H9 (cell line): ENCODE data around the gene SPINT3. TPM values are rescaled to one million over a fixed set of nuclear protein-coding genes. Genes with fewer than 3 reads are reported as not detected.

ENCODE experiments used
- DNase-seq: peaks from one replicate; pipeline ENCODE4 v3.0.0-alpha.2; 2017
- H2AFZ ChIP-seq: one replicate; pipeline ENCODE4 v1.6.1; 2013; ENCODE audit warnings: mild to moderate bottlenecking, low read length, control low read depth, moderate library complexity
- H2AK5ac ChIP-seq: 2 replicates; pipeline ENCODE4 v1.6.1; 2013; ENCODE audit warnings: low read length, control low read depth, mixed read lengths; ENCODE audit not compliant: insufficient read length
- H2BK120ac ChIP-seq: one replicate; pipeline ENCODE4 v1.6.1; 2013; ENCODE audit warnings: low read depth, mild to moderate bottlenecking, low read length, control low read depth, inconsistent platforms; ENCODE audit not compliant: poor library complexity, severe bottlenecking
- H2BK12ac ChIP-seq: 2 replicates; pipeline ENCODE4 v1.6.1; 2013; ENCODE audit warnings: low read length, control low read depth, mixed read lengths, low read depth; ENCODE audit not compliant: insufficient read length
- H2BK15ac ChIP-seq: 2 replicates; pipeline ENCODE4 v1.6.1; 2013; ENCODE audit warnings: low read depth, low read length, control low read depth
- H2BK20ac ChIP-seq: one replicate; pipeline ENCODE4 v1.6.1; 2013; ENCODE audit warnings: low read depth, mild to moderate bottlenecking, low read length, control low read depth, inconsistent platforms; ENCODE audit not compliant: poor library complexity, severe bottlenecking
- H2BK5ac ChIP-seq: 2 replicates; pipeline ENCODE4 v1.6.1; 2013; ENCODE audit warnings: low read length, control low read depth, mixed read lengths; ENCODE audit not compliant: insufficient read length
- H3K14ac ChIP-seq: 2 replicates; pipeline ENCODE4 v1.6.1; 2013; ENCODE audit warnings: low read length, control low read depth; ENCODE audit not compliant: insufficient read depth
- H3K18ac ChIP-seq: 2 replicates; pipeline ENCODE4 v1.6.1; 2013; ENCODE audit warnings: low read depth, mild to moderate bottlenecking, mixed read lengths, low read length, control low read depth; ENCODE audit not compliant: insufficient read length
- H3K23ac ChIP-seq: 2 replicates; pipeline ENCODE4 v1.6.1; 2013; ENCODE audit warnings: low read length, control low read depth, mixed read lengths, low read depth; ENCODE audit not compliant: insufficient read length
- H3K23me2 ChIP-seq: 2 replicates; pipeline ENCODE4 v1.6.1; 2013; ENCODE audit warnings: low read depth, mild to moderate bottlenecking, mixed read lengths, low read length, control low read depth; ENCODE audit not compliant: insufficient read length, poor library complexity, severe bottlenecking
- H3K27ac ChIP-seq: 2 replicates; pipeline ENCODE4 v1.5.1; 2013; ENCODE audit warnings: low read length, control low read depth, mixed read lengths, low read depth; ENCODE audit not compliant: insufficient read length
- H3K27me3 ChIP-seq: 2 replicates; pipeline ENCODE4 v1.6.1; 2013; ENCODE audit warnings: low read length, control low read depth, inconsistent platforms; ENCODE audit not compliant: insufficient read depth
- H3K4ac ChIP-seq: 2 replicates; pipeline ENCODE4 v1.6.1; 2013; ENCODE audit warnings: low read depth, mild to moderate bottlenecking, control low read depth, inconsistent platforms, low read length, moderate library complexity
- H3K4me1 ChIP-seq: 2 replicates; pipeline ENCODE4 v1.6.1; 2013; ENCODE audit warnings: low read length, control low read depth, inconsistent platforms; ENCODE audit not compliant: insufficient read depth
- H3K4me2 ChIP-seq: 2 replicates; pipeline ENCODE4 v1.6.1; 2013; ENCODE audit warnings: low read length, control low read depth, mixed read lengths; ENCODE audit not compliant: insufficient read length, insufficient read depth
- H3K56ac ChIP-seq: 2 replicates; pipeline ENCODE4 v1.6.1; 2013; ENCODE audit warnings: low read depth, mild to moderate bottlenecking, mixed read lengths, low read length, control low read depth; ENCODE audit not compliant: insufficient read length
- H3K79me1 ChIP-seq: 2 replicates; pipeline ENCODE4 v1.6.1; 2013; ENCODE audit warnings: low read depth, mild to moderate bottlenecking, moderate library complexity, low read length, control low read depth, inconsistent platforms; ENCODE audit not compliant: insufficient read depth, poor library complexity, severe bottlenecking
- H3K79me2 ChIP-seq: 2 replicates; pipeline ENCODE4 v1.6.1; 2013; ENCODE audit warnings: low read length, control low read depth, inconsistent platforms; ENCODE audit not compliant: insufficient read depth
- H3K9ac ChIP-seq: 2 replicates; pipeline ENCODE4 v1.6.1; 2013; ENCODE audit warnings: low read length, control low read depth, mixed read lengths; ENCODE audit not compliant: insufficient read length; ENCODE audit errors: extremely low read depth
- H3K9me3 ChIP-seq: one replicate; pipeline ENCODE4 v1.6.1; 2013; ENCODE audit warnings: low read depth, low read length, inconsistent platforms; ENCODE audit not compliant: control insufficient read depth
- H3T11ph ChIP-seq: one replicate; pipeline ENCODE4 v1.6.1; 2013; ENCODE audit warnings: mild to moderate bottlenecking, low read length, control low read depth, inconsistent platforms
- H4K20me1 ChIP-seq: one replicate; pipeline ENCODE4 v1.6.1; 2013; ENCODE audit not compliant: control insufficient read depth, insufficient read length, insufficient read depth
- H4K5ac ChIP-seq: 2 replicates; pipeline ENCODE4 v1.6.1; 2013; ENCODE audit warnings: low read depth, mild to moderate bottlenecking, mixed read lengths, low read length, control low read depth; ENCODE audit not compliant: insufficient read length
- H4K8ac ChIP-seq: replicated peaks from 2 replicates; pipeline ENCODE4 v1.6.1; 2013; ENCODE audit warnings: low read length, control low read depth, mixed read lengths, low read depth; ENCODE audit not compliant: insufficient read length
- H4K91ac ChIP-seq: 2 replicates; pipeline ENCODE4 v1.6.1; 2013; ENCODE audit warnings: low read depth, mild to moderate bottlenecking, moderate library complexity, mixed read lengths, low read length, control low read depth; ENCODE audit not compliant: insufficient read length
- H3K27ac Mint-ChIP-seq, 3 experiments: 2 replicates in 2 of 3; 3 replicates in 1 of 3; pipeline ENCODE4 v1.8.0; 2020 to 2021; ENCODE audit warnings: mixed read lengths in 3 of 3, mild to moderate bottlenecking in 1 of 3, moderate library complexity in 1 of 3
- H3K27me3 Mint-ChIP-seq: 2 replicates; pipeline ENCODE4 v1.8.0; 2021; ENCODE audit warnings: low read depth, mild to moderate bottlenecking, moderate library complexity, mixed read lengths
- H3K36me3 Mint-ChIP-seq, 3 experiments: 2 replicates in 2 of 3; 3 replicates in 1 of 3; pipeline ENCODE4 v1.8.0; 2020 to 2021; ENCODE audit warnings: low read depth in 3 of 3, mixed read lengths in 3 of 3; ENCODE audit not compliant: insufficient read depth in 1 of 3
- H3K4me1 Mint-ChIP-seq, 2 experiments: 2 replicates each; pipeline ENCODE4 v1.8.0; 2020; ENCODE audit warnings: mixed read lengths in 2 of 2
- H3K4me3 Mint-ChIP-seq, 2 experiments: 2 replicates in 1 of 2; 3 replicates in 1 of 2; pipeline ENCODE4 v1.8.0; 2020 to 2021; ENCODE audit warnings: mild to moderate bottlenecking in 2 of 2, mixed read lengths in 2 of 2, moderate library complexity in 1 of 2
- H3K9me3 Mint-ChIP-seq, 2 experiments: 2 replicates in 1 of 2; 3 replicates in 1 of 2; pipeline ENCODE4 v1.8.0; 2020; ENCODE audit warnings: mild to moderate bottlenecking in 2 of 2, mixed read lengths in 2 of 2, moderate library complexity in 1 of 2
- WGBS: extraction: QIAGEN DNeasy Blood & Tissue Kit; methylation state at CpG from one replicate; pipeline ENCODE4 v1.1.7; 2013; ENCODE audit warnings: missing lambda C conversion rate, low lambda C conversion rate, mixed read lengths; ENCODE audit not compliant: insufficient read length; ENCODE audit errors: extremely low coverage; 5-methylcytosine and 5-hydroxymethylcytosine counted together
- total RNA-seq: library from RNA; stranded (reverse); gene quantifications from 2 replicates; pipeline ENCODE4 v1.2.1, GENCODE V29; 2021
- TF ChIP-seq, protein P1 (sequence below): fragments of 200-600 bp; sonication (generic); conservative IDR thresholded peaks from 3 replicates; pipeline ENCODE4 v1.8.0; 2021; ENCODE audit warnings: antibody characterized with exemption, mild to moderate bottlenecking

The SPINT3 gene
- total RNA-seq, 1 experiment from 2014 or later, result not detected

DNA sequence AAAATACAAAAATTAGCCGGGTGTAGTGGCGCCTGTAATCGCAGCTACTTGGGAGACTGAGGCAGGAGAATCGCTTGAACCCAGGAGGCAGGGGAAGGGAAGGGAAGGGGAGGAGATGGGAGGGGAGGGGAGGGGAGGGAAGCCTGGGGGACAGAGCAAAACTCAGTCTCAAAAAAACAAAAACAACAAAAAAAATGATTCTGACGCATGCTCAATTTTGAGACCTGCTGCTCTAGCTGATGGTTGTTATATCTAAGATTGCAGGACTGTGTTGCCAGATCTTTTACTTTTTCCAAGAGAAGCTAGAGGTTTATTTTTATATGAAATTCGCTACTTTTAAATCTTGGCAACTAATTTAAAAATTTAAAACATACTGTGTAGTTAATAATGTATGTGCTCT lies 48.2 kb downstream of the SPINT3 start:
- TF ChIP-seq, protein P1, sequence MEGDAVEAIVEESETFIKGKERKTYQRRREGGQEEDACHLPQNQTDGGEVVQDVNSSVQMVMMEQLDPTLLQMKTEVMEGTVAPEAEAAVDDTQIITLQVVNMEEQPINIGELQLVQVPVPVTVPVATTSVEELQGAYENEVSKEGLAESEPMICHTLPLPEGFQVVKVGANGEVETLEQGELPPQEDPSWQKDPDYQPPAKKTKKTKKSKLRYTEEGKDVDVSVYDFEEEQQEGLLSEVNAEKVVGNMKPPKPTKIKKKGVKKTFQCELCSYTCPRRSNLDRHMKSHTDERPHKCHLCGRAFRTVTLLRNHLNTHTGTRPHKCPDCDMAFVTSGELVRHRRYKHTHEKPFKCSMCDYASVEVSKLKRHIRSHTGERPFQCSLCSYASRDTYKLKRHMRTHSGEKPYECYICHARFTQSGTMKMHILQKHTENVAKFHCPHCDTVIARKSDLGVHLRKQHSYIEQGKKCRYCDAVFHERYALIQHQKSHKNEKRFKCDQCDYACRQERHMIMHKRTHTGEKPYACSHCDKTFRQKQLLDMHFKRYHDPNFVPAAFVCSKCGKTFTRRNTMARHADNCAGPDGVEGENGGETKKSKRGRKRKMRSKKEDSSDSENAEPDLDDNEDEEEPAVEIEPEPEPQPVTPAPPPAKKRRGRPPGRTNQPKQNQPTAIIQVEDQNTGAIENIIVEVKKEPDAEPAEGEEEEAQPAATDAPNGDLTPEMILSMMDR, result no peak
- Histone ChIP-seq H4K91ac (no peak overlapping the region), H2BK120ac (no peak overlapping the region), H4K20me1 (no peaks in the 10 kb centered on the region), H2BK5ac (no peak overlapping the region), H3K79me1 (no peaks in the 10 kb centered on the region), H2AFZ (no peak overlapping the region), H3K27me3 (no peaks in the 10 kb centered on the region), H3K23ac (no peak overlapping the region), H3K27ac (no peak overlapping the region), H3K9me3 (no peaks in the 10 kb centered on the region), H3K4me2 (no peak overlapping the region), H2BK15ac (no peak overlapping the region), H3K14ac (no peak overlapping the region), H2BK20ac (no peak overlapping the region), H3K4ac (no peak overlapping the region), H3K23me2 (peaks cover 22% of the 10 kb centered on the region), H4K8ac (no peak overlapping the region), H3K56ac (no peak overlapping the region), H2AK5ac (no peak overlapping the region), H3K18ac (no peak overlapping the region), H3K79me2 (no peaks in the 10 kb centered on the region), H2BK12ac (no peak overlapping the region), H4K5ac (no peak overlapping the region), H3T11ph (no peak overlapping the region), H3K4me1 (no peaks in the 10 kb centered on the region), H3K9ac (no peak overlapping the region)
- peaks cover 5 to 9% (median 5%) of the 10 kb centered on the region in 3 experiments for H3K36me3 Mint-ChIP-seq
- H3K27ac Mint-ChIP-seq, result no peak overlapping the region
- DNase-seq, result no peak
- H3K9me3 Mint-ChIP-seq, result peaks cover 0 to 2% of the 10 kb centered on the region in 2 experiments; a peak in 1 of 5 replicates
- no CpG with 5 or more reads among the region's 6 CpGs for WGBS
- H3K4me1 Mint-ChIP-seq, result peaks cover 26 to 33% of the 10 kb centered on the region in 2 experiments
- no peak overlapping the region for H3K4me3 Mint-ChIP-seq
- H3K27me3 Mint-ChIP-seq, result peaks cover 16% of the 10 kb centered on the region
